NCI-H1048 (cell line): ENCODE results near the gene SEMA4D.

Experiments used
- DNase-seq: peaks from one replicate; lab custom pipeline; 2025; lab: John Stamatoyannopoulos, UW

The SEMA4D gene

GRCh38 chr9:89410641-89411350 is 87.1 kb downstream of the SEMA4D start:
- no peak for DNase-seq

GRCh38 chr9:89410022-89410421 is 87.9 kb downstream of the SEMA4D start:
- no peak for DNase-seq

GRCh38 chr9:89409466-89409865 is 88.4 kb downstream of the SEMA4D start:
- no peak for DNase-seq

GRCh38 chr9:89408628-89409101 is 89.2 kb downstream of the SEMA4D start:
- no peak for DNase-seq

- no peak for DNase-seq
Measured at GRCh38 chr9:89407070-89407469, 90.8 kb downstream of the SEMA4D start.

GRCh38 chr9:89405826-89406225 is 92.1 kb downstream of the SEMA4D start:
- no peak for DNase-seq

GRCh38 chr9:89404074-89404473 is 93.8 kb downstream of the SEMA4D start:
- no peak for DNase-seq

- no peak for DNase-seq
Measured at GRCh38 chr9:89402695-89403427, 95.1 kb downstream of the SEMA4D start.

GRCh38 chr9:89400403-89401116 is 97.4 kb downstream of the SEMA4D start:
- no peak for DNase-seq

- no peak for DNase-seq
Measured at GRCh38 chr9:89398621-89399020, 99.3 kb downstream of the SEMA4D start.

GRCh38 chr9:89397471-89397870 is 100.4 kb downstream of the SEMA4D start:
- DNase-seq = no peak

GRCh38 chr9:89395931-89396710 is 101.8 kb downstream of the SEMA4D start:
- no peak for DNase-seq

GRCh38 chr9:89394412-89394811 is 103.5 kb downstream of the SEMA4D start:
- no peak for DNase-seq

- no peak for DNase-seq
Measured at GRCh38 chr9:89391585-89391984, 106.3 kb downstream of the SEMA4D start.

GRCh38 chr9:89390578-89391116 is 107.3 kb downstream of the SEMA4D start:
- no peak for DNase-seq

GRCh38 chr9:89390068-89390555 is 107.8 kb downstream of the SEMA4D start:
- DNase-seq = no peak

- no peak for DNase-seq
Measured at GRCh38 chr9:89388868-89389177, 109.1 kb downstream of the SEMA4D start.

GRCh38 chr9:89388084-89388867 is 109.6 kb downstream of the SEMA4D start:
- no peak for DNase-seq

- DNase-seq = no peak
Measured at GRCh38 chr9:89387197-89387849, 110.6 kb downstream of the SEMA4D start.

GRCh38 chr9:89386797-89387196 is 111.1 kb downstream of the SEMA4D start:
- DNase-seq = no peak
